Heart right ventricle (tissue), 16 donors: ENCODE measurements around the gene PLEKHG4. TPM values are rescaled to one million over a fixed set of nuclear protein-coding genes. Genes with fewer than 3 reads are reported as not detected.

Source experiments
- ATAC-seq, 8 donors: fragments of 200-7000 bp; cut with Tn5 transposase; one replicate each; pipeline ENCODE4 v1.9.1; 2020; ENCODE audit warnings: mild to moderate bottlenecking in 8 of 8, moderate library complexity in 8 of 8, moderate number of reproducible peaks in 1 of 8
- DNase-seq, 2 donors: peaks; one replicate each; pipeline ENCODE4 v3.0.0-alpha.2; 2020
- H3K27ac ChIP-seq, 10 donors: fragments of 200-600 bp; sonication (generic) in 2 of 10; one replicate each; pipeline versions ENCODE4 v1.5.0 to v1.8.0; 2020 to 2022; ENCODE audit warnings: mild to moderate bottlenecking in 3 of 10
- H3K27me3 ChIP-seq, 7 donors: fragments of 200-600 bp; one replicate each; pipeline ENCODE4 v1.8.0; 2021 to 2022; ENCODE audit warnings: mild to moderate bottlenecking in 2 of 7
- H3K36me3 ChIP-seq, 9 donors: fragments of 200-600 bp; sonication (generic) in 1 of 9; one replicate each; pipeline versions ENCODE4 v1.5.0 to v1.8.0; 2020 to 2022; ENCODE audit warnings: mild to moderate bottlenecking in 2 of 9
- H3K4me1 ChIP-seq, 9 donors: fragments of 200-600 bp; sonication (generic) in 1 of 9; one replicate each; pipeline versions ENCODE4 v1.5.0 to v1.8.0; 2020 to 2022; ENCODE audit warnings: mild to moderate bottlenecking in 4 of 9
- H3K4me3 ChIP-seq, 10 donors: fragments of 200-600 bp; sonication (generic) in 2 of 10; one replicate each; pipeline versions ENCODE4 v1.5.0 to v1.8.0; 2020 to 2022; ENCODE audit warnings: mild to moderate bottlenecking in 7 of 10, moderate library complexity in 2 of 10
- H3K9me3 ChIP-seq, 11 donors: fragments of 200-600 bp in 10 of 11; sonication (generic) in 2 of 11; one replicate each; pipeline versions ENCODE4 v1.5.0 to v1.8.0; 2013 to 2022; ENCODE audit warnings: mild to moderate bottlenecking in 2 of 11, control low read depth in 1 of 11, moderate library complexity in 1 of 11
- WGBS, 2 donors: extraction: QIAGEN DNeasy Blood & Tissue Kit; methylation state at CpG; one replicate each; pipeline ENCODE4 v1.1.7; 2013; ENCODE audit warnings: inconsistent platforms in 1 of 2; 5-methylcytosine and 5-hydroxymethylcytosine counted together
- intact Hi-C, 10 donors: fragments of 100-400 bp; cut with DNase I; formaldehyde crosslinking; loops; one replicate each; pipeline versions ENCODE4 v1.11.1 to v1.14.2; 2022
- polyA plus RNA-seq, 2 donors: library from polyadenylated mRNA; stranded (reverse); fragments of 200-250 nt; gene quantifications; one replicate each; pipeline ENCODE4 v1.2.3, GENCODE V29; 2013
- total RNA-seq, 10 donors: library from RNA; stranded (reverse); fragmentation: NEBNext Ultra II Directional in 3 of 10; extraction: Animal tissue kit (Norgen Biotek cat#: 25700) in 3 of 10; gene quantifications; one replicate each; pipeline versions ENCODE4 v1.2.1 to v1.2.4, GENCODE V29; 2021 to 2023
- TF ChIP-seq, protein P1 (sequence below), 9 donors: fragments of 200-600 bp; sonication (generic) in 2 of 9; IDR thresholded peaks; one replicate each; pipeline versions ENCODE4 v1.5.0 to v1.8.0; 2021 to 2022; ENCODE audit warnings: antibody characterized with exemption in 9 of 9, mild to moderate bottlenecking in 5 of 9, moderate library complexity in 1 of 9
- donor health status: Arrhythmogenic right ventricular cardiomyopathy.
- donor health status: ischemic (EF 13 %, LVEDD 7.1; RV severe dilation, severe dysfunction).
- donor health status: healthy with polysubstance abuse.
- donor health status: DM: no; HTN: yes; CAD: no.
- donor health status: DM: no; HTN: no; CAD: no.
- donor health status: ischemic (EF 25% LVEDD 6.9; RV normal size, moderate dysfunction).
- donor health status: ischemic (EF 25% LVEDD 5.7; RV mildly dilated, moderate dysfunction).
- donor health status: healthy.
- donor health status: DM: yes; HTN: yes; CAD: no.
- donor health status: Ischemic cardiomyopathy.
- donor health status: ischemic (EF 35%, LVEDD 5.7; RV mildly dilated, moderate dysfunction).
- donor health status: nonischemic (EF 11% LVEDD 7.7; RV severe dilation, severe dysfunction).
- donor health status: DM: yes; HTN: yes; CAD: no.
- donor health status: PGD.
- donor health status: ischemic (EF 29% LVEDD 5.4; RV normal size, mild dysfunction).
- donor health status: nonischemic (EF 23%, LVEDD 6.1; RV moderate dilation, normal function).

PLEKHG4 gene
- total and polyA plus RNA-seq, 12 donors: 0.25 to 2.9 (median 0.86) TPM

GRCh38 chr16:67237396-67238277, 41.7 kb upstream of the PLEKHG4 start:
- no peak for ATAC-seq
- H3K27ac ChIP-seq: no peak overlapping the region
- WGBS, 2 donors: 83 to 84% methylated on average over 16 of the region's 16 CpGs

GRCh38 chr16:67238278-67238575, 41.1 kb upstream of the PLEKHG4 start:
- no peak for ATAC-seq
- Histone ChIP-seq H3K36me3 (peaks cover 0 to 78% (median 53%) of the 10 kb centered on the region in 9 donors), H3K9me3 (no peaks in the 10 kb centered on the region), H3K4me1 (peaks cover 24 to 40% (median 34%) of the 10 kb centered on the region in 9 donors), H3K27ac (no peak overlapping the region), H3K27me3 (no peaks in the 10 kb centered on the region), H3K4me3 (no peak overlapping the region)
- intact Hi-C loops: no loop called here
- 96 to 100% methylated on average over 3 of the region's 3 CpGs for WGBS, 2 donors
- DNase-seq: no peak
- TF ChIP-seq, protein P1, sequence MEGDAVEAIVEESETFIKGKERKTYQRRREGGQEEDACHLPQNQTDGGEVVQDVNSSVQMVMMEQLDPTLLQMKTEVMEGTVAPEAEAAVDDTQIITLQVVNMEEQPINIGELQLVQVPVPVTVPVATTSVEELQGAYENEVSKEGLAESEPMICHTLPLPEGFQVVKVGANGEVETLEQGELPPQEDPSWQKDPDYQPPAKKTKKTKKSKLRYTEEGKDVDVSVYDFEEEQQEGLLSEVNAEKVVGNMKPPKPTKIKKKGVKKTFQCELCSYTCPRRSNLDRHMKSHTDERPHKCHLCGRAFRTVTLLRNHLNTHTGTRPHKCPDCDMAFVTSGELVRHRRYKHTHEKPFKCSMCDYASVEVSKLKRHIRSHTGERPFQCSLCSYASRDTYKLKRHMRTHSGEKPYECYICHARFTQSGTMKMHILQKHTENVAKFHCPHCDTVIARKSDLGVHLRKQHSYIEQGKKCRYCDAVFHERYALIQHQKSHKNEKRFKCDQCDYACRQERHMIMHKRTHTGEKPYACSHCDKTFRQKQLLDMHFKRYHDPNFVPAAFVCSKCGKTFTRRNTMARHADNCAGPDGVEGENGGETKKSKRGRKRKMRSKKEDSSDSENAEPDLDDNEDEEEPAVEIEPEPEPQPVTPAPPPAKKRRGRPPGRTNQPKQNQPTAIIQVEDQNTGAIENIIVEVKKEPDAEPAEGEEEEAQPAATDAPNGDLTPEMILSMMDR (IDR thresholded peaks at IDR 0.05): no peak

More at GRCh38 chr16:67237396-67238277, 41.7 kb upstream of the PLEKHG4 start:
- Histone ChIP-seq H3K4me3 (no peak overlapping the region), H3K27me3 (no peaks in the 10 kb centered on the region), H3K9me3 (no peaks in the 10 kb centered on the region), H3K4me1 (peaks cover 23 to 34% (median 28%) of the 10 kb centered on the region in 9 donors), H3K36me3 (peaks cover 0 to 84% (median 53%) of the 10 kb centered on the region in 9 donors)
- no peak for DNase-seq
- intact Hi-C loops: no loop called here
- TF ChIP-seq, protein P1 (IDR thresholded peaks at IDR 0.05): no peak

- Histone ChIP-seq H3K4me1 (peaks cover 30 to 47% (median 41%) of the 10 kb centered on the region in 9 donors), H3K4me3 (no peak overlapping the region), H3K9me3 (no peaks in the 10 kb centered on the region), H3K36me3 (peaks cover 0 to 71% (median 49%) of the 10 kb centered on the region in 9 donors), H3K27me3 (no peaks in the 10 kb centered on the region), H3K27ac (no peak overlapping the region)
- DNase-seq: no peak
- no peak for ATAC-seq
- intact Hi-C loops: no loop called here
- 94 to 95% methylated on average over 9 of the region's 9 CpGs for WGBS, 2 donors
- TF ChIP-seq, protein P1 (IDR thresholded peaks at IDR 0.05): no peak
These were observed 40.4 kb upstream of the PLEKHG4 start for GRCh38 chr16:67238806-67239470.

DNA sequence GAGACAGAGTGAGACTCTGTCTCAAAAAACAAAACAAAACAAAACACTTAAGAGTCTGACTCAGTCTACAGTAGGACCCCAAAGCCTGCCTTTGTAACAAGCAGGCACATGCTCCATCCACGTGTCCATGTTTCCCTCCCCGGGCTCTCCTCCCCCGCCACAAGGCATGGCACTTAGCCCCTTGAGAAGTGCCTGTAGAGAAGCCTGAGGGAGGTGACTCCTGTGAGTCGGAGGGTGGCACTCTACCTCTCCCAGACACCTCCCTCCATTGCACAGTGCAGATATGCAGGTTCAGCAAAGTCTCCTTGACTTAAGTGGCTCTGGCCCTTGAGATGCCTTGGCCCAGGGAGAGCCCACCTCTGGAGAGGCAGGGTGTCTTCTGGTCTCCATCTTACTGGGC, 38.8 kb upstream of the PLEKHG4 start:
- H3K4me1 ChIP-seq: peaks cover 39 to 63% (median 57%) of the 10 kb centered on the region in 9 donors
- DNase-seq: no peak
- intact Hi-C loops: no loop called here
- no peaks in the 10 kb centered on the region for H3K9me3 ChIP-seq
- ATAC-seq: peak in 1 of 8 donors; percentile 1
- peak overlapping the region; percentile 79 to 99 (median 96) for H3K27ac ChIP-seq
- TF ChIP-seq, protein P1 (IDR thresholded peaks at IDR 0.05): no peak
- WGBS, 2 donors: 77 to 87% methylated on average over 4 of the region's 4 CpGs
- H3K27me3 ChIP-seq: no peaks in the 10 kb centered on the region
- peaks cover 0 to 55% (median 39%) of the 10 kb centered on the region in 9 donors for H3K36me3 ChIP-seq
- H3K4me3 ChIP-seq: no peak overlapping the region
